ENCODE data around the gene PRIM2.
"Not testable (repeated sequence)": the region's sequence is repeated elsewhere in the genome, so short reads cannot be mapped to it uniquely, and the experiment has no call there.

The PRIM2 gene

DNA sequence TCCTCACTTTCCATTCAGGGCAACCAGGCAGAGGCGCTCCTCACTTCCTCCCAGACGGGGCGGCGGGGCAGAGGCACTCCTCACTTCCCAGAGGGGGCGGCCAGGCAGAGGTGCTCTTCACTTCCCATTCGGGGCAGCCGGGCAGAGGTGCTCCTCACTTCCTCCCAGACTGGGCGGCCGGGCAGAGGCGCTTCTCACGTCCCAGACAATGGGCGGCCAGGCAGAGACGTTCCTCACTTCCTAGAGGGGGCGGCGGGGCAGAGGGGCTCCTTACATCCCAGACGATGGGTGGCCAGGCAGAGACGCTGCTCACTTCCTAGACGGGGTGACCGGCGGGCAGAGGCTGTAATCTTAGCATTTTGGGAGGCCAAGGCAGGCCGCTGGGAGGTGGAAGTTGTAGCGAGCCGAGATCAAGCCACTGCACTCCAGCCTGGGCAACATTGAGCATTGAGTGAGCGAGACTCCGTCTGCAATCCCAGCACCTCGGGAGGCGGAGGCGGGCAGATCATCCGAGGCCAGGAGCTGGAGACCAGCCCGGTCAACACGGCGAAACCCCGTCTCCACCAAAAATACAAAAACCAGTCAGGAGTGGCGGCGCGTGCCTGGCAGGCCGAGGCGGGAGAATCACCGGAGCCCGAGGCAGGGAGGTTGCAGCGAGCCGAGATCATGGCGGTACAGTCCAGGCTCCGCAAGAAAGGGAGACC is 6.0 kb upstream of the PRIM2 start:
- H3K4me1 ChIP-seq (ENCODE audit: control insufficient read depth, insufficient read depth, low read length); H3K27me3 ChIP-seq (ENCODE audit: control insufficient read depth, insufficient read depth, low read length); H3K36me3 ChIP-seq (ENCODE audit: control insufficient read depth, insufficient read depth, low read length); H3K4me3 ChIP-seq (ENCODE audit: low read length); H3K9me3 ChIP-seq (ENCODE audit: control insufficient read depth, low read length); H3K9ac ChIP-seq (ENCODE audit: low read length): not testable (repeated sequence)

- Histone ChIP-seq H3K27me3 (ENCODE audit: control insufficient read depth, insufficient read depth, low read length) (no peaks in the 10 kb centered on the region), H3K4me1 (ENCODE audit: control insufficient read depth, insufficient read depth, low read length) (no peaks in the 10 kb centered on the region), H3K4me3 (ENCODE audit: low read length) (no peak overlapping the region), H3K9ac (ENCODE audit: low read length) (no peak overlapping the region), H3K9me3 (ENCODE audit: control insufficient read depth, low read length) (no peaks in the 10 kb centered on the region), H3K36me3 (ENCODE audit: control insufficient read depth, insufficient read depth, low read length) (no peaks in the 10 kb centered on the region)
Measured at GRCh38 chr6:57312004-57312345, 5.5 kb upstream of the PRIM2 start.

- Histone ChIP-seq H3K4me1 (ENCODE audit: control insufficient read depth, insufficient read depth, low read length) (no peaks in the 10 kb centered on the region), H3K9ac (ENCODE audit: low read length) (no peak overlapping the region), H3K9me3 (ENCODE audit: control insufficient read depth, low read length) (no peaks in the 10 kb centered on the region), H3K36me3 (ENCODE audit: control insufficient read depth, insufficient read depth, low read length) (no peaks in the 10 kb centered on the region), H3K4me3 (ENCODE audit: low read length) (no peak overlapping the region), H3K27me3 (ENCODE audit: control insufficient read depth, insufficient read depth, low read length) (no peaks in the 10 kb centered on the region)
Measured at GRCh38 chr6:57313009-57313408, 4.4 kb upstream of the PRIM2 start.

DNA sequence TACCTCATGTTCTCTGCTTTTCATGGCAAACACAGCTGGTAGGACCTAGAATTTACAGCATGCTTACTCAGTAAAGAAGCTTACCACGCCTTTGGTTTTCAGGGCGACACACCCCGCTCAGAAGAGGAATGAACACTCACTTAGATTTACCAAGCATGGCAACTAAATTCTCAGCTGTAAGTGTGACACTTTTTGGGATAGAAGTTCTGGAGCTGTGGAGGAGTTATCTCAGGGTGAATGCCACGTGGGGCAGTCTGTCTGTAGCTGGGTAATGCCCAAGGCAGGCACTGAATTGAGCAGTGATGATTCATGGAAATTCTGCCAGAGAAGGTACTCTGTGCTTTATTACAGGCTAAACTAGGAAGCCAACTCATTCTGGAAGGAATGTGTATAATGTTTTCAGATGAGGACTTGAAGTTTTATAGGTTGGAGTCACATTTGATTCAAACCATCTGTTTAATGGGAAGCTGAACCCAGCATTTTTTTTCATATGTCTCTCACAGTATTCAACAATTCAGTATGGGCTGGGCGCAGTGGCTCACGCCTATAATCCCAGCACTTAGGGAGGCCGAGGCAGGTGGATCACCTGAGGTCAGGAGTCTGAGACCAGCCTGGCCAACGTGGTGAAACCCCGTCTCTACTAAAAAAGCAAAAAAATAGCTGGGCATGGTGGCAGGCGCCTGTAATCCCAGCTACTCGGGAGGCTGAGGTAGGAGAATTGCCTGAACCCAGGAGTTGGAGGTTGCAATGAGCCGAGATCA is 3.5 kb upstream of the PRIM2 start:
- no peaks in the 10 kb centered on the region for H3K4me1 ChIP-seq (ENCODE audit: control insufficient read depth, insufficient read depth, low read length)
- H3K36me3 ChIP-seq (ENCODE audit: control insufficient read depth, insufficient read depth, low read length) = no peaks in the 10 kb centered on the region
- H3K4me3 ChIP-seq (ENCODE audit: low read length) = no peak overlapping the region
- no peak overlapping the region for H3K9ac ChIP-seq (ENCODE audit: low read length)
- H3K9me3 ChIP-seq (ENCODE audit: control insufficient read depth, low read length) = no peaks in the 10 kb centered on the region
- no peaks in the 10 kb centered on the region for H3K27me3 ChIP-seq (ENCODE audit: control insufficient read depth, insufficient read depth, low read length)

DNA sequence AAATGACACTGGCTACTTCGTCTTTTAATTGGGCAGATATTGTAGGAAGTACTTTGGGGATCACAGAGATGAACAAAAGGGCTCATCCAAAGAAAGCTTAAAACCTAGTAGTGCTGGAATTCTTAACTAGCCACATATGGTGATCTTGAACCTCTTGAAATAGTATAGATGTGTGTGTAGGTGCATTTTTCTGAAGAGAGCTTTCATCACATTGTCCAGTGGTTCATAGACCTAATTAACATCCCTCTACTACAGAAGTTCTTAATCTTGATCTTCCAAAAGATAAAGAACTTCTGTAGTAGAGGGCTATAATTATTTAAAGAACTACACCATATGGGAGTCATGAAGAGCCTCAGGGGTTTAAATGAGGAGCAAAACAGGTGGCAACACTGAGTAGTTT is 2.3 kb upstream of the PRIM2 start:
- no peak overlapping the region for H3K9ac ChIP-seq (ENCODE audit: low read length)

DNA sequence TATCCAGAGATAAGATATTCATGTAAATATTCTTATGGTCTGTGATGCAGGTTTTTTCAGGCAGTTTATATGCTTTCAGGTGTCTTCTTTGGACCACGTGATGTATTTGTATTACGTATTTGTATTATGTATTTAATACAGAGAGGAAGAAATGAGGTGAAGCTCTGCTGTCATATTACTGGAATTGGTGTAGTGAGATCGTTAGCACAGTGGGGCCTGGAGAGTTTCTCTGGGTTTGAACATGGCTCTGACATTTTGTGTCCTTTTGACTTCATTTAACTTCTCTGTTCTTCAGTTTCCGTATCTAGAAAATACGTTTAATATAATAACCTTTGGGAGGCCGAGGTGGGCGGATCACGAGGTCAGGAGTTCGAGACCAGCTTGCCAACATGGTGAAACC is 1.6 kb upstream of the PRIM2 start:
- H3K9ac ChIP-seq (ENCODE audit: low read length) = no peak overlapping the region

More for the DNA sequence above, 2.3 kb upstream of the PRIM2 start:
- Histone ChIP-seq H3K4me1 (ENCODE audit: control insufficient read depth, insufficient read depth, low read length) (no peaks in the 10 kb centered on the region), H3K9me3 (ENCODE audit: control insufficient read depth, low read length) (no peaks in the 10 kb centered on the region), H3K27me3 (ENCODE audit: control insufficient read depth, insufficient read depth, low read length) (no peaks in the 10 kb centered on the region), H3K4me3 (ENCODE audit: low read length) (no peak overlapping the region), H3K36me3 (ENCODE audit: control insufficient read depth, insufficient read depth, low read length) (no peaks in the 10 kb centered on the region)

GRCh38 chr6:57316581-57317059 is 810 bp upstream of the PRIM2 start:
- Histone ChIP-seq H3K4me3 (ENCODE audit: low read length) (peak overlapping the region; percentile 85), H3K27me3 (ENCODE audit: control insufficient read depth, insufficient read depth, low read length) (no peaks in the 10 kb centered on the region), H3K9me3 (ENCODE audit: control insufficient read depth, low read length) (no peaks in the 10 kb centered on the region), H3K4me1 (ENCODE audit: control insufficient read depth, insufficient read depth, low read length) (no peaks in the 10 kb centered on the region), H3K9ac (ENCODE audit: low read length) (peak overlapping the region; percentile 83), H3K36me3 (ENCODE audit: control insufficient read depth, insufficient read depth, low read length) (no peaks in the 10 kb centered on the region)

More for the DNA sequence above, 1.6 kb upstream of the PRIM2 start:
- no peaks in the 10 kb centered on the region for H3K4me1 ChIP-seq (ENCODE audit: control insufficient read depth, insufficient read depth, low read length)
- no peak overlapping the region for H3K4me3 ChIP-seq (ENCODE audit: low read length)
- no peaks in the 10 kb centered on the region for H3K9me3 ChIP-seq (ENCODE audit: control insufficient read depth, low read length)
- no peaks in the 10 kb centered on the region for H3K27me3 ChIP-seq (ENCODE audit: control insufficient read depth, insufficient read depth, low read length)
- no peaks in the 10 kb centered on the region for H3K36me3 ChIP-seq (ENCODE audit: control insufficient read depth, insufficient read depth, low read length)

DNA sequence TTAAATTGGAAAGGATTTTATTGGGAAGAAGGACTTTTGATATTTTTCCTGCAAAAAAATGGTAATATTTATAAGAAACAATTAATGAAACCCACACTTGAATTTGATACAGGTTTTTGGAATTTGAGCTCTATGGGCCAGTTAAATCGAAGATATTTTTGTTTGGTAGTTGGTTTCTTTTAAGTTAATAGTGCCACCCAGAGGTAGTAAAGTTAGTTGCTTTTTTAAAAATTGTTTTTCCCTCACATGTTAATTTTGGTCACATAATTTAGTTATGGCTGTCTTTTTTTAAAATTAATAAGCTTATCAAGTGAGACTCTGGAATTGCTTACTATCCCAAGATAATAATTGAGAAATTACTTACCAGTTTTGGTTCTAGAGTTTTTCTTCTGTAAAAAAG is 7.1 kb downstream of the PRIM2 start:
- Histone ChIP-seq H3K4me3 (ENCODE audit: low read length) (no peak overlapping the region), H3K9me3 (ENCODE audit: control insufficient read depth, low read length) (no peaks in the 10 kb centered on the region), H3K36me3 (ENCODE audit: control insufficient read depth, insufficient read depth, low read length) (no peaks in the 10 kb centered on the region), H3K4me1 (ENCODE audit: control insufficient read depth, insufficient read depth, low read length) (no peaks in the 10 kb centered on the region), H3K27me3 (ENCODE audit: control insufficient read depth, insufficient read depth, low read length) (no peaks in the 10 kb centered on the region), H3K9ac (ENCODE audit: low read length) (no peak overlapping the region)

- Histone ChIP-seq H3K27me3 (ENCODE audit: control insufficient read depth, insufficient read depth, low read length) (no peaks in the 10 kb centered on the region), H3K36me3 (ENCODE audit: control insufficient read depth, insufficient read depth, low read length) (no peaks in the 10 kb centered on the region), H3K9me3 (ENCODE audit: control insufficient read depth, low read length) (no peaks in the 10 kb centered on the region), H3K9ac (ENCODE audit: low read length) (no peak overlapping the region), H3K4me1 (ENCODE audit: control insufficient read depth, insufficient read depth, low read length) (no peaks in the 10 kb centered on the region), H3K4me3 (ENCODE audit: low read length) (no peak overlapping the region)
Measured at GRCh38 chr6:57327311-57327710, 9.9 kb downstream of the PRIM2 start.

- Histone ChIP-seq H3K9me3 (ENCODE audit: control insufficient read depth, low read length) (no peaks in the 10 kb centered on the region), H3K36me3 (ENCODE audit: control insufficient read depth, insufficient read depth, low read length) (no peaks in the 10 kb centered on the region), H3K9ac (ENCODE audit: low read length) (no peak overlapping the region), H3K4me1 (ENCODE audit: control insufficient read depth, insufficient read depth, low read length) (no peaks in the 10 kb centered on the region), H3K27me3 (ENCODE audit: control insufficient read depth, insufficient read depth, low read length) (no peaks in the 10 kb centered on the region), H3K4me3 (ENCODE audit: low read length) (no peak overlapping the region)
Measured at GRCh38 chr6:57328074-57328473, 10.6 kb downstream of the PRIM2 start.

- Histone ChIP-seq H3K9ac (ENCODE audit: low read length) (no peak overlapping the region), H3K36me3 (ENCODE audit: control insufficient read depth, insufficient read depth, low read length) (no peaks in the 10 kb centered on the region), H3K9me3 (ENCODE audit: control insufficient read depth, low read length) (no peaks in the 10 kb centered on the region), H3K27me3 (ENCODE audit: control insufficient read depth, insufficient read depth, low read length) (no peaks in the 10 kb centered on the region), H3K4me1 (ENCODE audit: control insufficient read depth, insufficient read depth, low read length) (no peaks in the 10 kb centered on the region), H3K4me3 (ENCODE audit: low read length) (no peak overlapping the region)
Measured at GRCh38 chr6:57329933-57330332, 12.5 kb downstream of the PRIM2 start.

GRCh38 chr6:57342148-57342669 is 24.8 kb downstream of the PRIM2 start:
- no peaks in the 10 kb centered on the region for H3K9me3 ChIP-seq (ENCODE audit: control insufficient read depth, low read length)
- no peaks in the 10 kb centered on the region for H3K4me1 ChIP-seq (ENCODE audit: control insufficient read depth, insufficient read depth, low read length)
- H3K27me3 ChIP-seq (ENCODE audit: control insufficient read depth, insufficient read depth, low read length) = no peaks in the 10 kb centered on the region
- H3K4me3 ChIP-seq (ENCODE audit: low read length) = no peak overlapping the region
- no peaks in the 10 kb centered on the region for H3K36me3 ChIP-seq (ENCODE audit: control insufficient read depth, insufficient read depth, low read length)
- H3K9ac ChIP-seq (ENCODE audit: low read length) = no peak overlapping the region

Measured in mucosa of stomach (tissue), 1 donor.